GM04504 (cell line): Measurements from ENCODE around the gene TRAPPC12.

Experiments
- DNase-seq: peaks from one replicate; pipeline ENCODE4 v3.0.0-alpha.2; 2012; ENCODE audit warnings: low read depth

TRAPPC12 gene

DNA sequence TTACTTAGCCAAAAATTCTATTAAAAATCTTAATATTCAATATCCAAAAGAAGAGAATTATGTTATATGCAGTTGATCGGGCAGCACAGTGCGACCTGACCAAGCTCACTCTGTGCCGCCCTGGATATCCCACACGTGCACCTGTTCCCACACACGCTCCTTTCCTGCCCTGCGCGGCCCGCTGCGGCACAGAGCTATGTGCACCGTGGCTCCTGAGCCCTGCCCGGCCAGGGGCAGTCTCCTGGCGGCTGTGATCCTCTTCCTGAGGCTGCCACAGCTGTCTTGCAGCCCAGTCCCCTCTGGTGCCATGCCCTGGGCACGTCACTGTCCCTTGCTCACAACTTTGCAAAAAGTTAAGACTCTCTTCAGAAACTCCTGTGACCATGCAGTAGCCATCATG, 29.3 kb downstream of the TRAPPC12 start:
- DNase-seq, result no peak

DNA sequence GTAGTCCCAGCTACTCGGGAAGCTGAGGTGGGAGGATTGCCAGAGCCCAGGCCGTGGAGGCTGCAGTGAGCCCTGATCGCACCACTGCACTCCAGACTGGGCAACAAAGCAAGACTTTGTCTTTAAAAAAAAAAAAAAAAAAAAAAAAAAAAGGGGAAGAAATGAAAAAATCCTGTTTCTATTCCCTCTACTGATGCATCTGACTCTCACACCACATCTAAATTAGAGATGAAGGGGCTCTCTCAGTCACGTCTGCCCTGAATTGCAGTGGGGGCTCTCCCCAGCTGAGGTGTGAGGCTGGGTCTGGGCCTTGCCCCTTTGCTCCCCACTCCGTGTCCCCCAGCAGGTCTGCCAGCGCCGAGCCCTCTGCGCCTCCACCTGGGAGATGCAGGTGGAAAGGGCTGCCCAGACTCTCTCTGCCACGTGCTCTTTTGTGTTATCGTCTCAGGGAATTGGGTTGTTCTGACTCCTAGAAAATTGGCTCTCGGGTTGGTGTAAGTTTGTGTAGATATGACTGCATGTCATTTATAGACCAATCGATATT, 30.2 kb downstream of the TRAPPC12 start:
- DNase-seq, result no peak

GRCh38 chr2:3411103-3411502, 31.6 kb downstream of the TRAPPC12 start:
- DNase-seq, result no peak

DNA sequence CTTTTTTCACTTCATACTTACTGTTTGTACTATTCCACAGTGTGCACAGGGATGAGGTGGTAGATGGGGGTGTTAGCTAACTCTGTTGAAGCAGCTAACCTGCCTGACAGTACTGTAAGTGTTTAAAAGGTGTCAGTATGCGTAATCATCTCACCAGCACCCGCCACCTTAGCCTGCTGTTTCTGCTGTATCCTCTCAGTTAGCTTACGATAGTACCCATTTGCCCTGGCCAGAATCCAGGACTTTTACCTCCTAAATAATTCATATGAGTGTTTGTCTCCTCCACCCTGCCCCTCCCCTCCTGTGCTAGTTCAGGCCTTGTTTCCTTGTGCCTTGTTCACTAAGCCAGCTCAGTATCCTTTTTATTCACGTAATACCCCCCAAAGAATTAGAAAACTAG, 34.2 kb downstream of the TRAPPC12 start:
- no peak for DNase-seq

GRCh38 chr2:3414133-3414860, 34.8 kb downstream of the TRAPPC12 start:
- no peak for DNase-seq

- DNase-seq, result no peak
These were observed 39.4 kb downstream of the TRAPPC12 start for GRCh38 chr2:3418766-3419404.

DNA sequence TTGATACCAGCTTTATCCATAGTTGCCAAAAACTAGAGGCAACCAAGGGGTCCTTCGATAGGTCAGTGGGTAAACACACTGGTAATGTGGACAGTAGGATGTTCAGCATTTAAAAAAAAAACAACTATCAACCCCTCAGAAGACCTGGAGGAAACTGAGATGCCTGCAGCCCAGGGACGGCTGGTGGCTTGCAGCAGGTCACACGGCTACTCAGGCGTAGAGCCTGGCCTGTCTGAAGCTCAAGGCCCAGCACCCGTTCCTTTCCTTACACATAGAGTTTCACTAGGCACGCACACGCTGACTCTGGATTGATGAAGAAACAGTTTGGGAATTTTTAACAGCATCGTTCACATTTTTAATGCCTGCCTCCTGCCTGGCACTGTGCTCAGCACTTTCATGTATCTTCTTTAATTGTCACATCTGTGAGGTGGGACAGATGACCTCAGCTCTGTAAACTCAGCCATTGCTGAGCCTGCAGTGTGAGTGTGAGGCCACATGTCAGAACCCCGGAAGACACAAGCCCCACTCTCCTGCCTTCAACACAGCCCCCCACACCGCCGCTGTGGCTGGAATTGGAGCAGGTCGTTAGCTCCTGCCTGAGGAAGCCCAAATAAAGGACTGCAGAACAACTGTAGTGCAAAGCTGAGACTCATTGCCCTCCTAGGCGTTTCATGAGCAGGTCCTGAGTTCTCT, 40.7 kb downstream of the TRAPPC12 start:
- DNase-seq, result no peak

DNA sequence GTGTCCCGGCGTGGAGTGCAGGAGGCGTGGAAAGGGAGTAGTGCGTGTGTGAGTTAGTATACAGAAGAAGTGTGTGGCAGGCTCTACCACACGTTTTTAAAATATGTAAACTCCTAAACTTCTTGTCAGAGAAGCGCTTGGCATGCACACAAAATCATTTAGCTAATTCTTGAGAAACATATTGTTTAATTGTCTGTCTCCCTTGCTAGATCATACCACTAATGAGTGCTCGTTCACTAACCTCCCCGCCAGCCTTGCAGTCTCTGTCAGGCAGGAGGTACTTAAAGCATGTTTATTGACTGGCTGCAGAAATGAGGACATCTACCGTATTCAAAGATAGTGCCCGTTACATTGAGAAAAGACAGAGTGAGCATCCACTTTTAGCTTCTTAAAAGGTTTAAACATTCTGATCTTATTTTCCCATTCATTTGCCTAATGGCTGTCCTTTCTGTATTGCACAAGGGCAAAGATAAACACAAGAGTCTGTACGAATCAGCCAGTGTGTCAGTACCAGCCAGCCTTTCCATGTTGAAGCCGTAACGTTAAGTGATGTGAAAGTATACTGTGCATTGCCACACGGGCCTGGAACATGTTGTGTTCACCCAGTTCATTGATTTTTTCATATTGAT, 41.4 kb downstream of the TRAPPC12 start:
- no peak for DNase-seq

DNA sequence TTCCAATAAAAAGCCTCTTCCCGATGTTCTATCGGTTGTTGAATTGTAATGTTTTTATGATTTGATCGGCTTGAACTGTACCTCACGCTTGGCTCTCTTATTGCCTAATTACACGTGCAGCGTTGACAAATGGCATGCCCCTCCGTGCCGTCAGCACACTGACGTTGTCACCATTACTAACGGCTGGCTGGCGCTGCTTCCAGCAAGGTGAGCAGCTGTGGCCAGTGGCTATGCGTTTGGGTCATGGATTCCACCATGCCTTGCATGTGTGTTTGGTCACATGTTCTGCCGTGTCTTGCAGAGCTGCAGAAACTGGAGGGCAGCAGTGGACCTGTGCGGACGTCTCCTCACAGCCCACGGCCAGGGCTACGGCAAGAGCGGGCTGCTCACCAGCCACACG, 42.1 kb downstream of the TRAPPC12 start:
- no peak for DNase-seq

DNA sequence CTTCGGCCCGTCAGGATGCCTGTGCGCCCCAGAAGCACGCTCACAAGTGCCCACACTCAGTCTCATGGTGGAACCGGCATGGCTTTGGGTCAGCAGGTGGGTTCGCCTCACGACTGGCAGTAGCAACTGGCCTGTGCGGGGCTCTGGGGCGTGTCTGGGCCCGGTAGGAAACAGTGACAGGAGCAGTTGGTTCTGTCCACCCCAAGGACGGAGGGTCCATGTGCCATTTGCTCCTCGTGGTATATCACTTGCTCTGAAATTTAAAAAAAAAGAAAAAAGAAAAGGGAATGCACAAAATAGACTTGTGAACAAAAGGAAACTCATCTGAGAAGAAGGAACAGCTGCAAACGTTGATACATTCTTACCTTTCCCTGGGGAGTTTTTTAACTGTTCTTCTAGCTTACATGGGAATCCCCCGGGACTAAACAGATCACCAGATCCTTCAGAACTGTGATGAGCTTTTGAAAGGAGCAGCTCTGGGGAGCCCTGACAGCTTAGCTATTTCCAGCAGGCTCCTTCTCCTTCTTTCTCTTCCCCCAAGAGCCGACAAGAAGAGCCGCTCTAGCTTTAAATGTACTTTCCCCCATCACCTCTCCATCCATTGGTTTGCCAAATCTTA, 42.8 kb downstream of the TRAPPC12 start:
- DNase-seq, result no peak

DNA sequence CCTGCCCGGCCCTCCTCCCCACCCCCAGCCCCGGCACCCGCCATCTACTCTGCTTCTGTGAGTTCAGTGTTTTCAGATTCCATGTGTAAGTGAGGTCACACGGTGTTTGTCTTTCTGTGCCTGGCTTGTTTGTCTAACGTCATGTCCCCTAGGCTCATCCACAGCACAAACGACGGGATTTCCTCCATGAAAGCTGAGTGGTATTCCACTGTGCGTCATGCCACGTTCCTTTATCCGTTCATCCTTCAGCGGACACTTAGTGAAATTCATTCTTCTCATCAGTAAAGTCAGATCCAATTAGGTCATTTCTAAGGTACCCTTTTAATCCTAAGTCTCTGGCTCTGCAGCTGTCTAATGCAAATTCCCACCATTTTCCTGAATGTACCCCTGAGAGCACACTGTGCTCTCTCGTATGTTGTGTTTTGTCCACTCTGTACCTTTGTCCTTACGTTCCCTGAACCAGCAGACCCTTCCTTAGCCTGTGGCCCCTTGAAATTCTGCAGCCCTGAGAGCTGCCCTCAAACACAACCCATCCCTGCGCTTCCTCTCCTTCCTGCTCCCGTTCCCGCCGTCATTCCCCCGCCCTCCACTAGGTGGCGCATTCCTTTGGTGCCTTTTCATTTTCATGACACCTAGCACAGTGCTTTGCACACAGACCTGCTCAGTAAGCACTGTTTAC, 44.1 kb downstream of the TRAPPC12 start:
- DNase-seq, result peak; percentile 17

GRCh38 chr2:3424171-3424795, 44.8 kb downstream of the TRAPPC12 start:
- no peak for DNase-seq

GRCh38 chr2:3426615-3427014, 47.1 kb downstream of the TRAPPC12 start:
- no peak for DNase-seq

GRCh38 chr2:3427272-3427671, 47.8 kb downstream of the TRAPPC12 start:
- no peak for DNase-seq

- DNase-seq, result no peak
These were observed 49.1 kb downstream of the TRAPPC12 start for GRCh38 chr2:3428577-3428976.

DNA sequence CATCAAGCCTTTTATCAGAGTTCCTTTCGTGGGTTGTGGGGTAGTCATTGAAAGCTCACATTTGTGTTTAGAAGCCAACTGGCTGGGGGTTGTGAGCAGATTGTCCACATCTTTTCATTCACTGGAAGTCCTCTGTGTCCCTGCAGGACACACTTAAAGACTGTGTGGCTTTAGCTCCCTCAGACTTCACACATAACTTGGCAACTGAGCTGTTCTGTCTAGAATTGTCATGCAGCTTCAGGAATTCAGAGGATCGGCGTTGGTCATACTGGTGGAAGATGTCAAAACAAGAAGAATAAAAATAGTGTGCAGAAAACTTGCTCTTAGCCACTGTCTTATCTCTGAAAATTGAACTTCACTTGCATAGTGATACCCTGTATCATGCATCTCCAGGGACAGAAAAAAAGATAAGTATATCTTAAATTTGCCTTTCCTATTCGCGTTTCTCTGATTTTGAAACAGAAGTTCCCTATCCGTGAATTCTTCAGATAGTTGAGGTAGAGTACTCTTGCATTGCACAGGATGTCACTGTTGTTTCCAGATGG, 49.6 kb downstream of the TRAPPC12 start:
- no peak for DNase-seq

DNA sequence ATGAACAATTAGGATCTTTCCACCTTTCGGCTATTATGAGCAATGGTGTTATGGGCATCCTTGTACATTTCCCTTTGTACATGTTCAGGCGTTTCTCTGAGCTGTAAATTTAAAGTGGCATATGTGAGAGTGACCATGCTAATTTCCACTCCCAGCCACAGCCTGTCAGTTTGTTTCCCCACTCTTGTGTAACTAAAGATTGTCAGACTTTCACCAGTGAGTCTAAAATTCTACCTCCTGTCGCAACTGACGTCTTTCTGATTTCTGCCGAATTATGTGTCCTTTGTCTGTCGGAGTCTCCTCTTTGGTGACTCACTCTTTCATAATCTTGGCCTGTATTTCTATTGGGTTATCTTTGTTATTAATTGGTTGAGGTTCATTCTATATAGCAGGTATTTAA, 50.7 kb downstream of the TRAPPC12 start:
- DNase-seq, result no peak

DNA sequence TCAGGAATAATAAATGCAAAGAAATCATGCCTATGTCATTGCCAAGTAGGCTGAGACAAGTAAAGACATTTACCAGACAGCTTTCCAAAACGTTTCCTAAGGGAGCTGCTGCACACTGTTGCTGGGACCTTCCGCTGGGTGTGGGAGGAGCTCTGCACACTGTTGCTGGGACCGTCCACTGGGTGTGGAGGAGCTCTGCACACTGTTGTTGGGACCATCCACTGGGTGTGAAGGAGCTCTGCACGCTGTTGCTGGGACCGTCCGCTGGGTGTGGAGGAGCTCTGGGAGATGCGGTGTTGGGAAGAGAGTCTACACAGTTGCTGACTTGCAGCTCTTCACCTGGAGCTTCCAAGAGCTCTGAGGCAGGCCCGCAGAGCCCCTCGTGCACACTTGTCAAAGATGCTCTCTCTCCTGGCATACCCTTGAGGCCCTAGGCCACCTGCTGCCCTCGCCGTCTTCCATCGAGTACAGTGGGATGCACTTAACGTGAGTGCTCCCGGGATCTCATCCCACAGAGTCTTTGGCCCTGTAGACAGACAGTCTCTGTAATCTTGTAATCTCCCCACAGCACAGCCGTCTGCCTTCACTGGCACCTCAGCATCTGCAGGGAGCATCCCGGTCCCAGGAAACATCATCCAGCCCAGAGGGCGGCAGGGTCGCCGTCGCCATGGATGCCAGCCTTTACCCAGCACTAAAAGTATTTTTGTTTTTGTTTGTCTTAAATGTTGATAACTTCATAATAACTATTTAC, 51.4 kb downstream of the TRAPPC12 start:
- DNase-seq, result no peak

DNA sequence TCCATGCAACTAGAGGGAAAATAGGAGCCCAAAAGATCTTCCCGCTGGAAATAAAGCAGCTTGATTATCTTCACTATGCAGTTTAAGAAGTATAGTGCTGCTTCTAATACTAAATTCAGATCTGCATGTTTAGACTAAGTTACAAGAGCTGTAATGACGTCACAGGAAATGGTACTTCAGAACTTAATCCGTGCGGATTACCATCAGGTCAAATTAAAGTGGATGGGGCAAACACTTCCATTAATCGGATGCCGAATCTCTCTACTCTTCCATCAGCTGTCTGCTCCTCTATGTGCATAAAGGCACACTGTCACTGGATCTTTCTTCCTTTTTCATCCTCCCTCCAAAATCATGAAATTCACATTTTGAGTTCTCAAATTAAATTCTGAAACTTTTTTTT, 52.6 kb downstream of the TRAPPC12 start:
- no peak for DNase-seq
